Cardiac fibroblast (primary cell): Measurements from ENCODE around the gene FBXO8.
A peak's percentile ranks its signal among the peaks of the same experiment; 100 is the strongest.

Experiments used
- DNase-seq, 2 donors: peaks; one replicate each; pipeline versions ENCODE4 v3.0.0 to v3.0.0-alpha.2; 2010; ENCODE audit warnings: low read depth in 2 of 2
- H3K4me3 ChIP-seq, 2 donors: replicated peaks in 1 of 2; 1 replicate in 1 of 2; 2 replicates in 1 of 2; pipeline ENCODE4 v1.5.1; 2011; ENCODE audit warnings: low read depth in 2 of 2, low read length in 2 of 2, mild to moderate bottlenecking in 2 of 2, moderate library complexity in 1 of 2
- TF ChIP-seq, protein P1 (sequence below): IDR thresholded peaks from one replicate; pipeline ENCODE4 v1.5.1; 2011; ENCODE audit warnings: low read depth, mild to moderate bottlenecking, low read length, inconsistent platforms

The FBXO8 gene

DNA sequence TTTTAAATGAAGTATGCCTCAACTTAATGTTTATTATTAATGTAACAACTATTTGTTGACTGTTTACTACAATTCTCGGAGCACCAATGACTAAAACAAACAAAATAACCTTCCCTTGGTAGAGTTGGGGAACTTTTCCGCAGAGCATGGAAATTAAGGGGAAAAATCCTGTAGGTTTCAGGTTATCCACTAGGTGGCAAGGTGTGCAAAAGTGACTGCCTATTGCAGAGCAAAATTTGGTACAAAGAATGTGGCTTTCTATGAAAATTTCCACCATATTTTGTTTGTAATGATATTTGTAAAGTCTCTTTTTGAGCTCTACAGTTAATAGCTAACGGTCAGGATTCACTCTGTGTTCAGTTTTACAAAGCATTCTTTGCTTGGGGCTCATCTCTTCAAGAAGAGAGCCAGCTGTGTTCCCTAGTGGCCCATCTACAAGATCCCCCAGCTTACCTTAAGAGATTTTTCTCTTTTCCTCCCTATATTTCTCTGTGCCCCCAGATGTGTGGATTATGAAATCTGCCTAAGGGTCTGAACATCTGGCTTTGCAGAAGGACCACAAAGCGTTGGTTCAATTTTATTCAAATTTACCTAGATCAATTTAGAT is 61.1 kb downstream of the FBXO8 start:
- TF ChIP-seq, protein P1, sequence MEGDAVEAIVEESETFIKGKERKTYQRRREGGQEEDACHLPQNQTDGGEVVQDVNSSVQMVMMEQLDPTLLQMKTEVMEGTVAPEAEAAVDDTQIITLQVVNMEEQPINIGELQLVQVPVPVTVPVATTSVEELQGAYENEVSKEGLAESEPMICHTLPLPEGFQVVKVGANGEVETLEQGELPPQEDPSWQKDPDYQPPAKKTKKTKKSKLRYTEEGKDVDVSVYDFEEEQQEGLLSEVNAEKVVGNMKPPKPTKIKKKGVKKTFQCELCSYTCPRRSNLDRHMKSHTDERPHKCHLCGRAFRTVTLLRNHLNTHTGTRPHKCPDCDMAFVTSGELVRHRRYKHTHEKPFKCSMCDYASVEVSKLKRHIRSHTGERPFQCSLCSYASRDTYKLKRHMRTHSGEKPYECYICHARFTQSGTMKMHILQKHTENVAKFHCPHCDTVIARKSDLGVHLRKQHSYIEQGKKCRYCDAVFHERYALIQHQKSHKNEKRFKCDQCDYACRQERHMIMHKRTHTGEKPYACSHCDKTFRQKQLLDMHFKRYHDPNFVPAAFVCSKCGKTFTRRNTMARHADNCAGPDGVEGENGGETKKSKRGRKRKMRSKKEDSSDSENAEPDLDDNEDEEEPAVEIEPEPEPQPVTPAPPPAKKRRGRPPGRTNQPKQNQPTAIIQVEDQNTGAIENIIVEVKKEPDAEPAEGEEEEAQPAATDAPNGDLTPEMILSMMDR = peak; percentile 66
- H3K4me3 ChIP-seq = no peak overlapping the region
- DNase-seq = peak; percentile 53 to 59

DNA sequence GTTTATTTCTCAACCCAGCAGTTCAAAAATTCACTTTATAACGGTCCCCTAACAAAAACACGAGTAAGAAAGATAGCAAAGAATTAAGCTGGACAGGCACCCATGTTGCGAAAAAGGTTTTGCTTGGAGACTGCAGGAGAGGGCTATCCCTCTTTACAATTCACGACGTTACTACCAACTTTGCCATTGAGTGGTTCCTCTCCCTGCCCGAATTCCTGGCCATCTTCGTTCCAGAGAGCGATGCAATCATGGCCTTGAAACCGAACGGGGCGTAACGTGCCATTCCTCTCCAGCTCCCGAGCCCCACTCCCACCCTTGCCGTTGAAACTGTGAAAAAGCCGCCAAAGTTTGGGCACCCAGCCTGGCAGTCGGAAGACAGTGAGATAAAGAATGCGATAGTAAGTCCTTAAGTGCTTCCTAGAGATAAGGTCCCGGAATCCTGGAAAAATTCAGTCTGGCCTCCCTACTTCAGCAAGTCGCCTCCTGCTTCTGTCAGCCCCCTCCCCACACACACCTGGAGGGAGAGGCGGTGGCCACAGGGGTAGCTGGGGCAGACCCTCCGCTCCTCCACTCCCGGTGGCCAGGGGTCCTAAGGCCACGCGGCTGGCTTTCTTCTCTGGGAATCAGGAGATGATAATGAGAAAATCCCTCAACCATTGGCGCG is 65.2 kb downstream of the FBXO8 start:
- TF ChIP-seq, protein P1 = no peak
- peak overlapping the region; percentile 43 to 48 for H3K4me3 ChIP-seq

DNA sequence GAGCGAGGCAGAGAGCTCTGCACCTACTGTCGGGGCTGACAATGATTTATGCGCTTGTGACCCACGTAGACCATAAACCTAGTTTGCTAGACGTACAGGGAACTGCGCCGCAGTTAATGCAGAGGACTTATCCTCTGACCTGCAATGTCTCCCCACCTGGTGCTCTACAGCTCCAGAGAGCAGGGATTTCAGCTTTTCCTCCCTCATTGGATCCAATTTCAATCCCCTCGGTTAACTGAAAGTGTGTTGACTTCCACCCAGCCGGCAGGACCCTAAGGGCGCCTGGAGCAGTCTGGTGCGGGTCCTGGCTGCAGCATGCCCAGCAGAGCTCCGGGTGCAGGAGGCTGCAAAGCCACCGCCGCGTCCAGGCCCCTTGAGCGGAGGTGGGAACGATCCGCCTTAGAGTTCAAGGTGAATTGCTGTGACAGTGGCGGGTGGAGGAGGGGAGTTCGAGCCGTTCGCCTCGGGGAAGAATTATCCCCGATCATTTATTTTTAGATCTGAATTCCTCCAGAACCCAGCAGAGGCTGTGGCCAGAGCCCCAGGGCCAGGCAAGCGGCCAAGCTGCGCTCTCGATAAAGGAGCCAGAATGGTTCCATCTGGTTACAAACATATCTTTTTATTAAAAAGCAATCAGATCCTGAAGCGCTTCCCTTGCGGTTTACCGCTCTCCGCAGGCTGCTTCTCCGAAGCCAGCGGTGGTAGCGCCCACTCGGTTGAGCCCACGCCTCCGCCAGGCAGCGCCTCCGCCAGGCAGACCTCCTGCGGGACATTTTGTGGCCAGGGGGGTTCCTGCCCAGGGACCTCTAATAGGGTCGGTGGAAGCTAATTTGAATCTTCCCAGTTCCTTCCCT is 66.0 kb downstream of the FBXO8 start:
- peak overlapping the region; percentile 43 to 48 for H3K4me3 ChIP-seq
- DNase-seq = peak; percentile 36 to 71
- TF ChIP-seq, protein P1 = peak; percentile 12

More for the DNA sequence above, 65.2 kb downstream of the FBXO8 start:
- peak in 1 of 2 donors; percentile 34 for DNase-seq

DNA sequence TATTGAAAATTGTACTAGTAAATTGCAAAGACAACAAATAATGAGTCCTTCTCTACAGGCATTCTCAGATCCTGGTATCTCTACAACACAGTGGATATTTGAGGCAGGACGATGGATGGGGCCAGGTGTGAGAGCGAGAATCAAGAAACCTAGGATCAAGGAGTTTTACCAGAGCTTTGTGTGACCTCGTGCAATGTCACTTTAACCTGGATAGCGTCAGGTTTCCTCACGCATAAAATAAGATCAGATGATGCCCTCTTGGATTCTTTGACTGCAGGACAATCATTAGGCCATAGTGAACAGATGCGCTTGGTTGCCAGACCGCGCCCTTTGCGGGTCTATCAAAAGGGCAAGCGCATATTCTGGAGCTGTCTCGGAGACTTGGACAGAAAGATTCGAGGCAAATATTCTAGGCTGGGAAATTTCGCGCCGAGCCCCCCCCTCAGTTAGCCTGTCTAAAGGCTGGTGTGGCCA is 66.6 kb downstream of the FBXO8 start:
- TF ChIP-seq, protein P1 = no peak
- no peak for DNase-seq
- H3K4me3 ChIP-seq = no peak overlapping the region

DNA sequence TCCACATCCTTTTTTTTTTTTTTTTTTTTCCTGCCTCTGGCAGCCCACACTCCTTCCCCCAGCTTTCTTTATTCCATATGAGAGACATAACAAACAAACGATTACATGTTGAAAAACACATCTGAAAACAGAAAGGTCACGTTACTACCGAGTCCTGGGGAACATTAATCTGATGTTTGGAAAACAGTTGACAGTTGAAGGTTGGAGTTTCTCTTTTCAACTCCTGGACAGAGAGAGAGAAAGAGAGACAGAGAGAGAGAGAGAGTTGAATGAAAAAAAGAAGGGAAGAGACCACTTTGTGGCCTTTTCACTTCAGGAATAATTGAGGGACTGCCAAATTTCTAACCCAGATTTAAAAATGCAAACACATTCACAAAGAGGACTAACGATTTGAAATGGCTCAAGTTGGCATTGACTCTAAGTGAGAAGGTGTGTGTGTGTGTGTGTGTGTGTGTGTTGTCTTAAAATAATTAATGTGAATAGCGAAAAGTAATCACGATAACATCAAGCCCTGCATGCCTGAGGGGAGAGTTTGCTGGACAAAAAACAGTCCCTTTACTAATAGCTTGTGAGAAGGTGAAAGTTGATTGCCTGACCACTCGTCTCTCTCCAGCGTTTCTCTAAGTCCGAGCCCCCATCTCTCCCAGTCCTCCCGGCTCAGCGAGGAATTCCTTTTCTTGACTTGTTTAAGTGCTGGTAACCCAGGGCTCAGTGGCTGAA is 67.3 kb downstream of the FBXO8 start:
- DNase-seq = peak in 1 of 2 donors; percentile 28

More for the DNA sequence above, 67.3 kb downstream of the FBXO8 start:
- no peak overlapping the region for H3K4me3 ChIP-seq
- TF ChIP-seq, protein P1 = no peak
